ACHN (cell line): ENCODE results near the gene TTC8.
"Not testable (repeated sequence)": the region's sequence is repeated elsewhere in the genome, so short reads cannot be mapped to it uniquely, and the experiment has no call there.

ENCODE experiments used
- DNase-seq: peaks from one replicate; pipeline ENCODE4 v3.0.0-alpha.2; 2015
- in situ Hi-C: cut with HindIII; loops from 2 replicates; pipeline ENCODE4 v1.10.0; 2017; ENCODE audit warnings: low sequenced_read_pairs, low pct_ligation_motif_present, low pct_unique_long_range_greater_than_20kb

TTC8 gene

DNA sequence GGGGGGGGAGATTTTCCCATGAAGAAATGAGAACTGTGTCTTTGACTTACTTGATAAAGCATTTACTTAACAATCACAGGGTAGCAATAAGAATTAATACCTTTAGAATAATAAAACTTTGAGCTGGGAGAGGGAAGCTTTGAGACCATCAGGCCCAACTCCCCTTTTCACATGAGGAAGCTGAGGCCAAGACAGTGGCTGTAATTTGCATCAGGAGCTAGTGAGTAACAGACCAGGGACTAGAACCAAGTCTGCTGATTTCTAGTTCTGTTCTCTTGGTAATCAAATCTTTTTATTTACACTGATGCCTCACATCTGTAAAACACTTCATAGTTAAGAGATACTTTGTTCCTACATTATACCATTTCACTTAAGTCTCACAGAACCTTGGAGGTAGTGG lies 28.7 kb downstream of the TTC8 start:
- no peak for DNase-seq
- in situ Hi-C loops = no loop called here

- in situ Hi-C loops = no loop called here
- DNase-seq = no peak
These were observed 32.4 kb downstream of the TTC8 start for GRCh38 chr14:88856786-88857366.

- DNase-seq, in situ Hi-C loops: not testable (repeated sequence)
These were observed 33.4 kb downstream of the TTC8 start for GRCh38 chr14:88857861-88858260.

- DNase-seq, in situ Hi-C loops: not testable (repeated sequence)
These were observed 34.7 kb downstream of the TTC8 start for GRCh38 chr14:88859118-88859517.

DNA sequence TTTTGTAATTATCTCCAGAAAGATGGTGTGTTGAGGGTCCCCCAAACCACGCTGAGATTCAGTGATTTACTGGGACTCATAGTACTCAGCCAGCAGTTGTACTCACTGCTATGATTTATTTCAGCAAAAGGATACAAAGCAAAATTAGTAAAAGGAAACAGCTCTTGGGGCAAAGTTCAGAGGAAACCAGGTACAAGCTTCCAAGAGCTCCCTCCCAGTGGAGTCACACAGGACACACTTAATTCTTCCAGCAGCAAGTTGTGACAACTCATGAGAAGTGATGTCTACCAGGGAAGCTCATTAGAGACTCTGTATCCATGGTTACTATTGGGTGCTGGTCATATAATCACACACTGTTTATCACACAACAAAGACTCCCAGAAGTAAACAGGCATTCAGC lies 38.7 kb downstream of the TTC8 start:
- in situ Hi-C loops = no loop called here

GRCh38 chr14:88864198-88864597 lies 39.7 kb downstream of the TTC8 start:
- in situ Hi-C loops = no loop called here
- no peak for DNase-seq

More for the DNA sequence above, 38.7 kb downstream of the TTC8 start:
- no peak for DNase-seq

DNA sequence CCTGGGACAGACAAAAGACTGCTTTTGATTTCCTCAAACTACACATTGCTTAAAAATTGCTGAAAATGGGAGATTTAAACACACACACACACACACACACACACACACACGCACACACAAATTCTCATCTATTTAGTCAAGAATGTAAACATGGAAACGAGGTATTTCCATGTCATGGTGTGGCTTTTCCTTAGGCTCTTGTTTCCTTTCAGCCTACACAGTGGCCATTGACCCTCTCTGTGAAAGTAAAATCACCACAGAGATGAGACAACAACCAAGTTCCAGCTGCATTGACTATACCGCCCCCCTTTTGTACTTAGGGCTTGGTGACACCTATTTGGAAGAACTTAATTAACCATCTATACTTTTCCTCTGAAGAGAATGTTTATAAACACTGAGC lies 41.9 kb downstream of the TTC8 start:
- DNase-seq = no peak
- in situ Hi-C loops = no loop called here

DNA sequence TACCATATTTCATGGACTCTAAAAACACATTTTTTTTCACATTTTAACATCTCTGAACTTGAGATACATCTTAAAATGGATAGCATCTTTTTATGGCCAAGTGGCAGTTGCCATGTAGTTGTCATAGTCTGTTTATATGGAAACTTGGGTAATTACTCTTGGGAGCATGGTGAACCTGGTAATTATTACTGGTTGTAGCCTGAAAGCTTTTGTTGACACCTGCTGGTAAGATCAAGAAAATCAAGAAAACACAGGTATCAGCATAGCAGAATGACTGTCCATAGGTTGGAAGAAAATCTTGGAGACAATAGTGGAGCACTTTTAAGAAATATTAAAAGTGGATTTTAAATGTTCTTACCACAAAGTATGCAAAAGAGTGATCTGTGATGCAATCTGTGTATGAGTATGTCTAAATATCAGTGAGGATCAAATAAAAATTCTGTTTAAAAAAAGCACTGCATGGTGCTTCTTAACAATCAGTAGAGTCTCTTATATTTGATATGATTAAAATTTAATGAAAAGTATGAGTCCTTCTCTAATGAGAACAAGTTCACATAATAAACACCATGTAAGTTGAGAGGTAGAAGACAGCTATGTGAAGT lies 44.2 kb downstream of the TTC8 start:
- in situ Hi-C loops = no loop called here
- DNase-seq = peak; percentile 20

DNA sequence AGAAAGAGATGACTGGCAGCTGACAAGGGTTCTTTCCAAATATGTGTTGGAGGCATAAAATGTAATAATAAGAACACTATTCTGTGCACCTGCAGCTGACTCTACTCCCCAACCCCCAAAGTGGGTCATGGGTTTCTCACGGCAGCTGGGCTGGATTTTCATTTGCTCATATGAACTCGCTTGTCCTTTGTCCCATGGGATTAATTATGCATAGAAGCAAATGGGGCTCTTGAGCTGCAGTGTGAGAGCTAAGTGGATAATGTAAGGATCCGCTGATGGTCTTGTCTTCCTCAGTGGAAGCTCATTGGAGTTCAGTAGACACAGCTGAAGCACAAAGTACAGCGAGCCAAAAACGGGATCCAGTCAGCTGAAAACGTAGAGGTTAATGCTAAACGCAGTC lies 46.3 kb downstream of the TTC8 start:
- in situ Hi-C loops = no loop called here
- no peak for DNase-seq

DNA sequence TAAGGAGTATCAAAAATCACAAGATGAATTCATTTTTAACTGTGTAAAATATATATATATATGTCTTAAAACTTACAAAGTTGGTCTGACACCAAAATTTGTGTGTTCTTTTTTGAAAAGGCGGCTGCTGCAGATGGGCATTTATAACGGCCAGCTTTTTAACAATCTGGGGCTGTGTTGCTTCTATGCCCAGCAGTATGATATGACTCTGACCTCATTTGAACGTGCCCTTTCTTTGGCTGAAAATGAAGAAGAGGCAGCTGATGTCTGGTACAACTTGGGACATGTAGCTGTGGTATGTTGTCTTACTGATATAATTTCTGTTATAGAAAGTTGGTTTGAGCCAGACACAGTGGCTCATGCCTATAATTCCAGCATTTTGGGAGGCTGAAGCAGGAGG lies 47.0 kb downstream of the TTC8 start:
- DNase-seq = no peak
- in situ Hi-C loops = no loop called here

GRCh38 chr14:88872976-88873375 lies 48.5 kb downstream of the TTC8 start:
- DNase-seq = no peak
- in situ Hi-C loops = no loop called here

DNA sequence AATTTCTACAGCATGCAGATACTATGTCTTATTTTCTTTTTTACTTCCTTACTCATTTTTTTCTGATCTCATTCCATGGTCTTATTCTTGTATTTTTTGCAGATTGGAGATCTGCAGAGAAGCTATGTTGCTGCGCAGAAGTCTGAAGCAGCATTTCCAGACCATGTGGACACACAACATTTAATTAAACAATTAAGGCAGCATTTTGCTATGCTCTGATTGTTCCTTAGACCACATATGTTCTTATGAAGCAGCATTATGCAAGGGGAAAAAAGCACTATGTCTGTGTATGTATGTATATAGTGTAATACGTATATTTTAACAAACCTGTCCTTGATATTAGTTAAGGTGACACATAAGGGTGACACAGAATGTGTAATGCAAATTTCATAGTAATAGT lies 52.7 kb downstream of the TTC8 start:
- no peak for DNase-seq
- in situ Hi-C loops = no loop called here

GRCh38 chr14:88879022-88879421 lies 54.6 kb downstream of the TTC8 start:
- no peak for DNase-seq
- in situ Hi-C loops = no loop called here

- in situ Hi-C loops = no loop called here
- DNase-seq = no peak
These were observed 57.8 kb downstream of the TTC8 start for GRCh38 chr14:88882236-88882635.

- in situ Hi-C loops = no loop called here
- DNase-seq = no peak
These were observed 70.7 kb downstream of the TTC8 start for GRCh38 chr14:88895116-88895515.

DNA sequence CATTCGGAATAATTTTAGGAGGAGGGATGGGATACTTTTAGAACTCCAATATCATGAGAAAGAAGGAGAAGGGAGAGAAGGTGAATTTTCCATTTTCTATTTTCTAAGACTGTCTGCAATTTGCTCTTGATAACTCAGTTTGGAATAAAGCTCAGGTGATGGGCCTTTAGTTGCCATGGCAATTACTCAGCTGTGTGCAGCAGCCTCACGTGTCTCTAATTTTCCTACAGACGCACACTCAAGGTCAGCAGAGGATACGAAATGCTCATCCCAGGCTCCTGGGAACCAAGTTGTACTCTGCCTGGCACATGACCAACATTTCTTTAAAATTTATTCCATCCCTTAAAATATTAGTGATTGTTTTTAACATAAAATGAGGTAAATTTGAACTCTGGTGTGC lies 76.7 kb downstream of the TTC8 start:
- no peak for DNase-seq
- in situ Hi-C loops = no loop called here

DNA sequence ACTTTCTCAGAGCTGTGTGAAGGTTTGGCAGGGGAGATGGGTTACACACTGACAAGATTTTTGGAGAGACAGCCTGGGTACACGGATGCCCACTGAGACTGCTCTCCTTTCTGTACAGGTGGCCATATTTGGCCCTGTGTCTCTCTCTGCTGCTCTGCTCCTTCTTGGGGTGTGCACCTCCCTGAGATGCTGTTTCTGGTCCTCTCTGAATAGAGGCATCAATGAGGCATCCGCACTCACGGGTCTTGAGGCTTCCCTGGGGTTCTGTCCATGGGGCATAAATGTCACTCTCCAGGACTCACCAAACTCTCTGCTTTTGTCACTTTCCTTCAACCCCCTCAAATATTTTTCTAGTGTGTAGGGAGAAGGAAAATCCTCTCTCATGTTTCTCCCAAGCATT lies 77.5 kb downstream of the TTC8 start:
- DNase-seq = no peak
- in situ Hi-C loops = no loop called here

DNA sequence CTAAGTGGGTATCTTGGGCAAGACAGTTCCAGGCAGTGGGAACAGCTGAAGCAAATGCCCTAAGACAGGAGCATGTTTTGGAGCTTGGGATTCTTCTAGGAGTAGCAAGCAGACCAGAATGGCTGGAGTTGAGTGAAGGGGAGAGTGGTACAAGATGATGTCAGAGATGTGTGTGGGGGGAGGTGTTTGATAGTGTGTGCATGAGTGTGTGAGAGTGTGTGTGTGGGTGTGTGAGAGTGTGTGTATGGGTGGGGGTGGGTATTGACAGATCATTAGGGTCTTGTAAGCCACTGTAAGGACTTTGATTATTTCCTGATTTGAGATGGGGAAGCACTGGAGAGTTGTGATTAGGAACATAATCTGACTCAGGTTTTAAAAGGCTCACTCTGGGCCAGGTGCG lies 78.4 kb downstream of the TTC8 start:
- no peak for DNase-seq
- in situ Hi-C loops = no loop called here

DNA sequence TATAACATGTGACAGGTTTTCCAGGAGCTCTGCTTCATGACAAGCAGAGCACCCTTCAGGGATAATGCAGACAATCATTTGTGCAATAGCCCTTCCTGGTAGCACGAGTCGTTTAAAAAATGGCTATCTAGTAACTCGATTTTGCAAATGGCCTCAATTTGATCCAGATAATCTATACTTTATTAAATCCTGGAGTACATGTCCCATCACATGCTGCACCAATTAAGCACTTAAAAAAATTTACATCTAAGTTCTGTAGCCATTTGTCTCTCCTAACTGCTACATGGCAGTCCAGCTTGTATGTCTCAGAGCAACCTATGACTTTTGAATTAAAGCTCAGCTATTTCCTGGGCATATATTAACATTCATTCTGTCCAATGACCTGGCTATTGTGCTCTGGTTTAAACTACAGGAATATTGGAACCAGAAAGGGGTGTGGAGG lies 79.8 kb downstream of the TTC8 start:
- in situ Hi-C loops = no loop called here
- DNase-seq = no peak

- no peak for DNase-seq
- in situ Hi-C loops = no loop called here
These were observed 80.4 kb downstream of the TTC8 start for GRCh38 chr14:88904864-88905263.

DNA sequence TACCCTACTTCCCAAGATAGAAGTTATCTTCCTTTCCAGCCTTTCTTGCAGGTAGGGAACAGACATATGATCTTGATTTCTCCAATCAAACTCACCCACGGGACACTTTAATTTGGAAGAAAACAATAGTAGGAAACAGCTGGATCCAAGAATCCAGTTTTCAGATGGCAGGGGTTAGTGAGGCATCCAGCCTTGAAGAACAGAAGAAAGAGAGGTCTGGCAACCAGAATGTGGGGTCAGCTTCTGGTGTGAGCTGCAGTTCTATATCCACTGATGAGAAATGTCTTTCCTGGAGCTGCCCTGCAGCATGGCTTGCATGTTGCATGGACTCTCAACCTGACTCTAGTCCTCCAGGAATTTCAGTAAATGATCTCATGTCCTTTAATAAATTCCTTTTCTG lies 83.8 kb downstream of the TTC8 start:
- no peak for DNase-seq
- in situ Hi-C loops = no loop called here
